K562 (cell line): ENCODE measurements around the gene BRSK1. TPM values are rescaled to one million over a fixed set of nuclear protein-coding genes. Genes with fewer than 3 reads are reported as not detected.

ENCODE experiments used
- ATAC-seq: fragments of 200-7000 bp; cut with Tn5 transposase; 3 replicates; pipeline ENCODE4 v1.9.1; 2020; ENCODE audit warnings: moderate library complexity
- BruUV-seq: library from RNA; stranded (reverse); fragments of 400-500 nt; replicated peaks from 2 replicates; lab custom pipeline; 2021; lab: Mats Ljungman, UMichigan
- CTCF ChIA-PET: fragments of 300-600 bp; formaldehyde crosslinking; extraction: SDS; loops from one replicate; lab custom pipeline; 2021; ENCODE audit warnings: low intra/inter-chr PET ratio; lab: Yijun Ruan, JAX
- POLR2A ChIA-PET: fragments of 300-600, 350-650 bp; sonication (Branson Sonifier 250); formaldehyde crosslinking; extraction: SDS; loops from one replicate; lab custom pipeline; 2021; ENCODE audit warnings: antibody characterized with exemption, inconsistent platforms; lab: Yijun Ruan, JAX
- DNase-seq, 4 experiments: peaks; one replicate each; pipeline versions ENCODE4 v3.0.0 to v3.0.0-alpha.2; 2011 to 2018; ENCODE audit warnings: low spot score in 3 of 4, mixed read lengths in 3 of 4; ENCODE audit errors: extremely low read depth in 1 of 4
- FAIRE-seq: peaks from 2 replicates; lab custom pipeline; 2011; peaks lifted over from hg19 to GRCh38; lab: Jason Lieb, UNC
- H2AFZ ChIP-seq: 2 replicates; pipeline ENCODE4 v1.6.0; 2011; ENCODE audit warnings: low read depth, low read length, control low read depth, inconsistent platforms
- H3K27ac ChIP-seq: fragments of 200-600 bp; 3 replicates; pipeline ENCODE4 v1.8.0; 2011; ENCODE audit warnings: low read depth, mild to moderate bottlenecking, control low read depth, inconsistent platforms, low read length, moderate library complexity, mixed read lengths; ENCODE audit errors: extremely low read depth
- H3K27me3 ChIP-seq, 2 experiments: fragments of 300-600 bp in 1 of 2; 2 replicates in 1 of 2; 3 replicates in 1 of 2; pipeline versions ENCODE4 v1.6.0 to v1.8.0; 2011; ENCODE audit warnings: inconsistent platforms in 2 of 2, low read length in 2 of 2, mild to moderate bottlenecking in 1 of 2, mixed read lengths in 1 of 2, moderate library complexity in 1 of 2; ENCODE audit not compliant: control insufficient read depth in 2 of 2, insufficient read depth in 2 of 2
- H3K36me3 ChIP-seq: fragments of 300-600 bp; 3 replicates; pipeline ENCODE4 v1.8.0; 2011; ENCODE audit warnings: mild to moderate bottlenecking, low read length, inconsistent platforms; ENCODE audit not compliant: control insufficient read depth, insufficient read depth
- H3K4me1 ChIP-seq, 2 experiments: fragments of 200-600 bp in 1 of 2; replicated peaks in 1 of 2; 2 replicates in 1 of 2; 3 replicates in 1 of 2; pipeline versions ENCODE4 v1.5.1 to v1.8.0; 2011; ENCODE audit warnings: inconsistent platforms in 2 of 2, low read length in 2 of 2, mild to moderate bottlenecking in 1 of 2, mixed read lengths in 1 of 2, moderate library complexity in 1 of 2; ENCODE audit not compliant: control insufficient read depth in 2 of 2, insufficient read depth in 2 of 2
- H3K4me2 ChIP-seq: 2 replicates; pipeline ENCODE4 v1.6.1; 2011; ENCODE audit warnings: low read length, control low read depth, inconsistent platforms, mixed read lengths; ENCODE audit not compliant: insufficient read depth
- H3K4me3 ChIP-seq: fragments of 200-600 bp; sonication (generic), shearing (Covaris generic); 2 replicates; pipeline ENCODE4 v1.5.1; 2016; ENCODE audit warnings: control low read depth, inconsistent platforms
- H3K79me2 ChIP-seq: fragments of 200-600 bp; 3 replicates; pipeline ENCODE4 v1.8.0; 2011; ENCODE audit warnings: low read length, inconsistent platforms; ENCODE audit not compliant: control insufficient read depth, insufficient read depth
- H3K9ac ChIP-seq, 2 experiments: 2 replicates each; pipeline versions ENCODE4 v1.6.0 to v1.6.1; 2011; ENCODE audit warnings: low read depth in 2 of 2, low read length in 2 of 2, control low read depth in 1 of 2, inconsistent platforms in 1 of 2, mild to moderate bottlenecking in 1 of 2, mixed read lengths in 1 of 2; ENCODE audit not compliant: insufficient read depth in 1 of 2
- H3K9me1 ChIP-seq: one replicate; pipeline ENCODE4 v1.6.0; 2011; ENCODE audit warnings: inconsistent platforms, mild to moderate bottlenecking, low read length, moderate library complexity; ENCODE audit not compliant: control insufficient read depth, insufficient read depth
- H3K9me3 ChIP-seq: replicated peaks from 2 replicates; pipeline ENCODE4 v1.5.1; 2011; ENCODE audit warnings: low read depth, low read length, inconsistent platforms; ENCODE audit not compliant: control insufficient read depth, insufficient read depth
- H4K20me1 ChIP-seq: replicated peaks from 2 replicates; pipeline ENCODE4 v1.6.1; 2011; ENCODE audit warnings: low read length, inconsistent platforms, mixed read lengths; ENCODE audit not compliant: control insufficient read depth, insufficient read depth
- CEBPB ChIP-seq: fragments of 450-650 bp; IDR thresholded peaks from 2 replicates; pipeline ENCODE4 v1.6.1; 2016; ENCODE audit warnings: missing genetic modification characterization, missing compliant biosample characterization
- CUX1 ChIP-seq: fragments of 200-800 bp; sonication (Bioruptor generic); IDR thresholded peaks from 2 replicates; pipeline ENCODE4 v1.6.1; 2016; ENCODE audit warnings: missing genetic modification characterization, missing compliant biosample characterization
- DLX4 ChIP-seq: fragments of 250-450 bp; sonication (Bioruptor Pico); IDR thresholded peaks from 2 replicates; pipeline ENCODE4 v1.6.1; 2021; ENCODE audit warnings: mild to moderate bottlenecking
- ERF ChIP-seq: fragments of 450-650 bp; formaldehyde crosslinking; IDR thresholded peaks from 2 replicates; pipeline ENCODE4 v1.4.0; 2020; ENCODE audit warnings: mild to moderate bottlenecking, mixed read lengths
- PRDM10 ChIP-seq: fragments of 450-650 bp; IDR thresholded peaks from 2 replicates; pipeline ENCODE4 v1.6.1; 2018; ENCODE audit not compliant: partially characterized antibody
- ZNF124 ChIP-seq: sonication (generic); formaldehyde crosslinking; IDR thresholded peaks from 2 replicates; pipeline ENCODE4 v1.8.1; 2022; ENCODE audit warnings: missing genetic modification reagents
- WGBS: fragments of 100-300 bp; shearing (Covaris generic); methylation state at CpG from one replicate; pipeline ENCODE4 v1.1.6; 2016; ENCODE audit warnings: low coverage, mixed read lengths; ENCODE audit not compliant: insufficient coverage; ENCODE audit errors: missing lambda C conversion rate; 5-methylcytosine and 5-hydroxymethylcytosine counted together
- in situ Hi-C: fragments of 300-500 bp; cut with MboI; formaldehyde crosslinking; loops from 4 replicates; pipeline ENCODE4 v1.15.0; 2018; ENCODE audit warnings: inconsistent platforms, mixed read lengths
- intact Hi-C: fragments of 100-400 bp; cut with micrococcal nuclease; formaldehyde crosslinking; loops from 2 replicates; pipeline ENCODE4 v1.14.2; 2022
- polyA plus RNA-seq, 8 experiments: library from polyadenylated mRNA; depleted of rRNA in 4 of 8; stranded (reverse) in 5 of 8; unstranded in 3 of 8; fragments of >200 nt; fragmentation: Nextera tagmentation in 2 of 8; fragmentation: Illumina TruSeq in 1 of 8; extraction: Ambion mirVana in 2 of 8; extraction: Trizol in 1 of 8; gene quantifications; 2 replicates each; pipeline versions ENCODE4 v1.2.1 to v1.2.3, GENCODE V29; 2011 to 2014; ENCODE audit warnings: inconsistent platforms in 1 of 8, missing spikeins in 1 of 8
- total RNA-seq, 7 experiments: library from RNA; depleted of rRNA in 6 of 7; stranded (reverse); fragments of >200 nt in 6 of 7; fragmentation: Illumina TruSeq in 2 of 7; extraction: Trizol in 2 of 7; gene quantifications; 2 replicates each; pipeline versions ENCODE4 v1.2.1 to v1.2.3, GENCODE V29; 2011 to 2021; ENCODE audit warnings: low replicate concordance in 1 of 7

The BRSK1 gene
- total and polyA plus RNA-seq, 9 of the 15 experiments (the other 6 are each of a cell fraction or from before 2014, with no cell fraction given) = 1.7 to 9.3 (median 3.8) TPM; not detected in 2

- DNase-seq (no peak), FAIRE-seq (no peak)
- no peak overlapping the region for H3K4me3 ChIP-seq
- in situ Hi-C loops = no loop called here
- no peaks in the 10 kb centered on the region for H3K9me1 ChIP-seq
- TF ChIP-seq ERF (no peak), CEBPB (no peak), ZNF124 (no peak), PRDM10 (no peak), DLX4 (CRISPR knock-in tag) (no peak), CUX1 (CRISPR knock-in tag) (no peak)
- TF ChIP-seq, all 486 proteins: peak for 0
- Histone ChIP-seq H3K27me3 (no peaks in the 10 kb centered on the region), H3K36me3 (peaks cover 37% of the 10 kb centered on the region; the same call in 2 of the 3 replicates), H3K79me2 (peaks cover 12% of the 10 kb centered on the region), H3K4me2 (no peak overlapping the region), H4K20me1 (no peaks in the 10 kb centered on the region), H2AFZ (no peak overlapping the region), H3K9me3 (no peaks in the 10 kb centered on the region), H3K4me1 (peaks cover 19% of the 10 kb centered on the region in 2 experiments), H3K27ac (no peak overlapping the region; the same call in 2 of the 3 replicates), H3K9ac (0 out of 4 replicates have a peak overlapping the region, but pooled peaks of 1 of the 2 experiments have one; percentile 68)
- POLR2A ChIA-PET = interaction anchor here (1.0 to 1.6 kb wide), 2 partner anchors 17 to 23 kb away, joined by 3 read pairs; no protein-coding TSS in a partner anchor
- no TSS peak for BruUV-seq
- 87% methylated on average over 15 of the region's 15 CpGs for WGBS
- CTCF ChIA-PET = no interaction called here
- ATAC-seq = no peak
- intact Hi-C loops = no loop called here
Observed at GRCh38 chr19:55276720-55277430, 6.9 kb upstream of the BRSK1 start.
